Lung (tissue), 5 donors: Measurements from ENCODE around the gene SNAPC5. TPM values are rescaled to one million over a fixed set of nuclear protein-coding genes. Genes with fewer than 3 reads are reported as not detected.

Experiments used
- polyA plus RNA-seq, 2 donors: library from polyadenylated mRNA; stranded (reverse); fragments of 200-250 nt; gene quantifications; one replicate each; pipeline ENCODE4 v1.2.1, GENCODE V29; 2013
- small RNA-seq: library from RNA; depleted of rRNA; stranded (forward); fragments of <200 nt; gene quantifications from one replicate; pipeline ENCODE3, GENCODE V24; 2014; ENCODE audit warnings: low replicate concordance
- total RNA-seq, 2 donors: library from RNA; depleted of rRNA in 1 of 2; stranded (reverse); fragments of >200 nt in 1 of 2; gene quantifications; one replicate each; pipeline ENCODE4 v1.2.1, GENCODE V29; 2014 to 2021
- donor health status: Bipolar disorder and iron deficiency.
- donor health status: healthy.
- donor health status: DM: yes; HTN: yes; CAD: no.

SNAPC5 gene
- total and polyA plus RNA-seq, 4 donors, result 19.2 to 41.4 (median 26.7) TPM

Small RNA genes lying within 50 kb of the gene (small RNA-seq; reads per million reads assigned to genes)
- gene MIR4512, result not detected
- not detected for gene RF01159
- gene SNORD16, result not detected
- not detected for gene SNORD18A
- gene SNORD18B, result not detected
- gene SNORD18C, result not detected

Other genes with a start within 250 kb of the SNAPC5 start
- 1 to 10 TPM in 1 of 2 donors, under 1 TPM in 1; 0.82 to 1.5 TPM for gene MEGF11, start 244.0 kb downstream of the SNAPC5 start, total RNA-seq
- gene MEGF11, start 244.0 kb downstream of the SNAPC5 start, polyA plus RNA-seq, result under 1 TPM; 0.16 to 0.18 TPM
- gene DIS3L, start 204.2 kb downstream of the SNAPC5 start, total RNA-seq, result 10 to 100 TPM; 28.8 to 43.7 TPM
- 10 to 100 TPM in 1 of 2 donors, 1 to 10 TPM in 1; 8.0 to 11.7 TPM for gene DIS3L, start 204.2 kb downstream of the SNAPC5 start, polyA plus RNA-seq
- 10 to 100 TPM in 1 of 2 donors, 1 to 10 TPM in 1; 5.2 to 10.9 TPM for gene TIPIN, start 141.1 kb downstream of the SNAPC5 start, total RNA-seq
- gene TIPIN, start 141.1 kb downstream of the SNAPC5 start, polyA plus RNA-seq, result 1 to 10 TPM; 5.5 to 6.8 TPM
- gene MAP2K1, start 110.8 kb downstream of the SNAPC5 start, total RNA-seq, result 10 to 100 TPM; 27.8 to 64.7 TPM
- 10 to 100 TPM; 19.0 to 57.6 TPM for gene MAP2K1, start 110.8 kb downstream of the SNAPC5 start, polyA plus RNA-seq
- 1,000 to 10,000 TPM; 1,560 to 2,503 TPM for gene RPL4, start 7.1 kb upstream of the SNAPC5 start, total RNA-seq
- gene RPL4, start 7.1 kb upstream of the SNAPC5 start, polyA plus RNA-seq, result 1,000 to 10,000 TPM; 2,394 to 2,474 TPM
- gene ZWILCH, start 7.6 kb upstream of the SNAPC5 start, total RNA-seq, result 1 to 10 TPM; 7.4 to 9.9 TPM
- 1 to 10 TPM; 3.2 to 4.8 TPM for gene ZWILCH, start 7.6 kb upstream of the SNAPC5 start, polyA plus RNA-seq
- gene LCTL, start 68.2 kb upstream of the SNAPC5 start, total RNA-seq, result not detected
- not detected for gene LCTL, start 68.2 kb upstream of the SNAPC5 start, polyA plus RNA-seq
- 10 to 100 TPM; 62.3 to 67.9 TPM for gene SMAD6, start 204.5 kb upstream of the SNAPC5 start, total RNA-seq
- gene SMAD6, start 204.5 kb upstream of the SNAPC5 start, polyA plus RNA-seq, result 10 to 100 TPM; 24.2 to 56.0 TPM